ENCODE data around the gene HCN1. TPM values are rescaled to one million over a fixed set of nuclear protein-coding genes. Genes with fewer than 3 reads are reported as not detected.

The HCN1 gene
- total and polyA plus RNA-seq, 2 of the 8 experiments (the other 6 are each of a cell fraction or from before 2014, with no cell fraction given): 1.1 to 6.7 TPM

- TF ChIP-seq BCL11A (IDR thresholded peaks at IDR 0.05; ENCODE audit: low read depth in 2 of 2, low read length in 2 of 2) (no peak), TAF7 (optimal IDR thresholded peaks at IDR 0.05; ENCODE audit: borderline replicate concordance, low read depth, low read length) (no peak), MAFK (IDR thresholded peaks at IDR 0.05; ENCODE audit: low read depth, low read length) (peak; percentile 95), KDM4A (IDR thresholded peaks at IDR 0.05; ENCODE audit: low read depth, low read length, severe bottlenecking) (no peak), JUND (IDR thresholded peaks at IDR 0.05; ENCODE audit: low read length) (no peak), TCF12 (IDR thresholded peaks at IDR 0.05; ENCODE audit: low read depth, low read length) (no peak), YY1 (IDR thresholded peaks at IDR 0.05; ENCODE audit: low read depth, low read length) (no peak), BACH1 (IDR thresholded peaks at IDR 0.05; ENCODE audit: low read length) (peak; percentile 87), CTCF (IDR thresholded peaks at IDR 0.05; ENCODE audit: control extremely low read depth in 1 of 3, insufficient read depth in 1 of 3, low read depth in 1 of 3, low read length in 3 of 3) (no peak), NANOG (IDR thresholded peaks at IDR 0.05; ENCODE audit: insufficient read depth, low read depth, low read length, poor library complexity, severe bottlenecking) (no peak), POLR2A (IDR thresholded peaks at IDR 0.05; ENCODE audit: control extremely low read depth in 1 of 2, low read depth in 2 of 2, low read length in 2 of 2) (no peak)
- no peak overlapping the region for H3K9ac ChIP-seq (replicated peaks in 1 of 4; ENCODE audit: extremely low read depth in 1 of 4, low read depth in 3 of 4, low read length in 3 of 4)
- H2BK120ac ChIP-seq (replicated peaks; ENCODE audit: low read depth, low read length): no peak overlapping the region
- no peaks in the 10 kb centered on the region for H3K79me1 ChIP-seq (ENCODE audit: low read depth, low read length)
- H3K4me1 ChIP-seq (replicated peaks in 1 of 4; ENCODE audit: control insufficient read depth in 3 of 4, insufficient read depth in 4 of 4, low read length in 3 of 4): no peaks in the 10 kb centered on the region
- no peak overlapping the region for H2BK5ac ChIP-seq (ENCODE audit: low read depth, low read length)
- H3K27me3 ChIP-seq (replicated peaks in 1 of 4; ENCODE audit: control insufficient read depth in 3 of 4, extremely low read depth in 1 of 4, insufficient read depth in 3 of 4, low read length in 3 of 4): peaks cover 0 to 1% (median 0%) of the 10 kb centered on the region in 4 experiments; a peak in 1 of 7 replicates
- H4K91ac ChIP-seq (replicated peaks; ENCODE audit: insufficient read length, low read length): no peak overlapping the region
- H3K4me3 ChIP-seq (ENCODE audit: extremely low read depth in 1 of 4, insufficient read depth in 2 of 4, low read depth in 3 of 4, low read length in 4 of 4): no peak overlapping the region
- no peaks in the 10 kb centered on the region for H3K36me3 ChIP-seq (ENCODE audit: control insufficient read depth in 2 of 4, insufficient read depth in 4 of 4, low read length in 3 of 4)
- no peak overlapping the region for H4K5ac ChIP-seq (ENCODE audit: insufficient read length, low read depth, low read length)
- no peak overlapping the region for H2AK5ac ChIP-seq (ENCODE audit: low read depth, low read length)
- POLR2A ChIA-PET (ENCODE audit: partially characterized antibody): interaction anchor here (0.8 kb wide), 1 partner anchor 26 kb away, joined by 3 read pairs; no protein-coding TSS in a partner anchor
- H4K20me1 ChIP-seq (replicated peaks in 1 of 2; ENCODE audit: control insufficient read depth in 1 of 2, insufficient read depth in 2 of 2, low read length in 2 of 2): no peaks in the 10 kb centered on the region
- H3K4ac ChIP-seq (replicated peaks; ENCODE audit: insufficient read length, low read depth, low read length): no peak overlapping the region
- H3K14ac ChIP-seq (ENCODE audit: insufficient read length): no peak overlapping the region
- H3K23me2 ChIP-seq (ENCODE audit: low read depth, low read length): no peaks in the 10 kb centered on the region
- H2AFZ ChIP-seq (ENCODE audit: low read length): no peak overlapping the region
- CTCF ChIA-PET (ENCODE audit: partially characterized antibody): no interaction called here
- no peak overlapping the region for H3K23ac ChIP-seq (ENCODE audit: insufficient read length)
- no peak overlapping the region for H3K27ac ChIP-seq (ENCODE audit: low read depth, low read length)
- no peak overlapping the region for H3K56ac ChIP-seq (replicated peaks; ENCODE audit: insufficient read length, low read depth, low read length)
- H2BK15ac ChIP-seq (ENCODE audit: low read length): no peak overlapping the region
- no peak overlapping the region for H4K8ac ChIP-seq (ENCODE audit: extremely low read depth, insufficient read depth, low read length)
- no peak overlapping the region for H3K4me2 ChIP-seq (ENCODE audit: insufficient read depth in 1 of 2, low read depth in 2 of 2, low read length in 2 of 2)
- no peak overlapping the region for H3K18ac ChIP-seq (ENCODE audit: extremely low read depth, low read length)
- no peak overlapping the region for H2BK20ac ChIP-seq (ENCODE audit: low read length)
- no peaks in the 10 kb centered on the region for H3K9me3 ChIP-seq (ENCODE audit: insufficient read depth in 2 of 2, low read depth in 1 of 2, low read length in 1 of 2)
- FAIRE-seq: no peak
- no peak for DNase-seq (ENCODE audit: low read depth in 1 of 2, low spot score in 2 of 2)
- no peak overlapping the region for H2BK12ac ChIP-seq (ENCODE audit: low read depth, low read length)
- H3K79me2 ChIP-seq (ENCODE audit: control insufficient read depth in 1 of 2, insufficient read depth in 2 of 2, low read length in 2 of 2): peaks cover 0 to 3% of the 10 kb centered on the region in 2 experiments; a peak in 1 of 4 replicates
Measured at GRCh38 chr5:45622365-45622764, 73.8 kb downstream of the HCN1 start.

Measured in H1 (cell line).